Smooth muscle cell (in vitro differentiated cells): Measurements from ENCODE around the gene TSPAN18. TPM values are rescaled to one million over a fixed set of nuclear protein-coding genes. Genes with fewer than 3 reads are reported as not detected.

Experiments used
- DNase-seq: peaks from one replicate; lab custom pipeline; 2025; ENCODE audit not compliant: unreplicated experiment; lab: John Stamatoyannopoulos, UW
- H2AFZ ChIP-seq: fragments of 200-600 bp; sonication (generic); 2 replicates; pipeline ENCODE4 v1.6.0; 2016; ENCODE audit warnings: antibody characterized with exemption, low read depth, mild to moderate bottlenecking
- H3F3A ChIP-seq: fragments of 200-600 bp; sonication (generic); 2 replicates; pipeline ENCODE4 v1.6.0; 2017; ENCODE audit warnings: antibody characterized with exemption, low read depth
- H3K27ac ChIP-seq: fragments of 200-600 bp; sonication (generic); 2 replicates; pipeline ENCODE4 v1.5.1; 2016; ENCODE audit warnings: low read depth, mild to moderate bottlenecking
- H3K27me3 ChIP-seq: fragments of 200-600 bp; sonication (generic); 2 replicates; pipeline ENCODE4 v1.6.1; 2016; ENCODE audit warnings: low read depth, mild to moderate bottlenecking
- H3K36me3 ChIP-seq: fragments of 200-600 bp; sonication (generic); 2 replicates; pipeline ENCODE4 v1.5.1; 2016; ENCODE audit warnings: low read depth
- H3K4me1 ChIP-seq: fragments of 200-600 bp; sonication (generic); 2 replicates; pipeline ENCODE4 v1.5.1; 2016; ENCODE audit warnings: low read depth
- H3K4me2 ChIP-seq: fragments of 200-600 bp; sonication (generic); 2 replicates; pipeline ENCODE4 v1.6.0; 2016; ENCODE audit warnings: mild to moderate bottlenecking
- H3K4me3 ChIP-seq: fragments of 200-600 bp; sonication (generic); 2 replicates; pipeline ENCODE4 v1.5.1; 2016; ENCODE audit warnings: mild to moderate bottlenecking
- H3K79me2 ChIP-seq: fragments of 200-600 bp; sonication (generic); 2 replicates; pipeline ENCODE4 v1.6.0; 2016; ENCODE audit warnings: low read depth, mild to moderate bottlenecking
- H3K9ac ChIP-seq: fragments of 200-600 bp; sonication (generic); 2 replicates; pipeline ENCODE4 v1.6.0; 2016; ENCODE audit warnings: low read depth
- H3K9me3 ChIP-seq: fragments of 200-600 bp; sonication (generic); replicated peaks from 2 replicates; pipeline ENCODE4 v1.5.1; 2016; ENCODE audit warnings: low read depth
- H4K20me1 ChIP-seq: fragments of 200-600 bp; sonication (generic); 2 replicates; pipeline ENCODE4 v1.6.0; 2016; ENCODE audit warnings: low read depth
- WGBS: methylation state at CpG from one replicate; pipeline ENCODE4 v1.1.7; 2016; ENCODE audit warnings: low lambda C conversion rate; 5-methylcytosine and 5-hydroxymethylcytosine counted together
- polyA plus RNA-seq: library from polyadenylated mRNA; unstranded; fragments of >200 nt; fragmentation: Nextera tagmentation; extraction: Ambion mirVana; gene quantifications from 2 replicates; pipeline ENCODE4 v1.2.1, GENCODE V29; 2016
- total RNA-seq: library from RNA; depleted of rRNA; stranded (reverse); fragments of >200 nt; gene quantifications from 2 replicates; pipeline ENCODE4 v1.2.3, GENCODE V29; 2014
- TF ChIP-seq, protein P1 (sequence below): fragments of 200-600 bp; sonication (generic); IDR thresholded peaks from 2 replicates; pipeline ENCODE4 v1.5.1; 2017; ENCODE audit warnings: borderline replicate concordance, mild to moderate bottlenecking, antibody characterized with exemption; ENCODE audit not compliant: insufficient read depth, poor library complexity, severe bottlenecking

TSPAN18 gene
- total and polyA plus RNA-seq, 2 experiments from 2014 or later: 3.4 to 15.3 TPM

DNA sequence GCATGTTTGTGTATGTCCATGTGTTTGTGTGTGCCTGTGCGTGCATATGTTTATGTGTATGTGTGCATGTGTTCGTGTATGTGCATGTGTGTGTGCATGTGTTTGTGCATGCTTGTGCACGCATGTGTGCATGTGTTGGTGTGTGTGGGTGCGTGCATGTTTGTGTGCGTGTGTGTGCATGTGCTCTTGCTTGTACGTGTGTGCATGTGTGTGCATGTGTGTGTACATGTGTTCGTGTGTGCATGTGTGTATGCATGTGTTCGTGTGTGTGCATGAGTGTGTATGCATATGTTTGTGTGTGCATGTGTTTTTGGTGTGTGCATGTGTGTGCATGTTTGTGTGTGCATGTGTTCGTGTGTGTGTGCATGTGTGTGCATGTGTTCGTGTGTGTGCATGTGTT, 63.4 kb downstream of the TSPAN18 start:
- H3K4me1 ChIP-seq: peaks cover 8% of the 10 kb centered on the region
- H3K79me2 ChIP-seq: no peaks in the 10 kb centered on the region
- no peak overlapping the region for H3K4me3 ChIP-seq
- no peak overlapping the region for H3K4me2 ChIP-seq
- TF ChIP-seq, protein P1, sequence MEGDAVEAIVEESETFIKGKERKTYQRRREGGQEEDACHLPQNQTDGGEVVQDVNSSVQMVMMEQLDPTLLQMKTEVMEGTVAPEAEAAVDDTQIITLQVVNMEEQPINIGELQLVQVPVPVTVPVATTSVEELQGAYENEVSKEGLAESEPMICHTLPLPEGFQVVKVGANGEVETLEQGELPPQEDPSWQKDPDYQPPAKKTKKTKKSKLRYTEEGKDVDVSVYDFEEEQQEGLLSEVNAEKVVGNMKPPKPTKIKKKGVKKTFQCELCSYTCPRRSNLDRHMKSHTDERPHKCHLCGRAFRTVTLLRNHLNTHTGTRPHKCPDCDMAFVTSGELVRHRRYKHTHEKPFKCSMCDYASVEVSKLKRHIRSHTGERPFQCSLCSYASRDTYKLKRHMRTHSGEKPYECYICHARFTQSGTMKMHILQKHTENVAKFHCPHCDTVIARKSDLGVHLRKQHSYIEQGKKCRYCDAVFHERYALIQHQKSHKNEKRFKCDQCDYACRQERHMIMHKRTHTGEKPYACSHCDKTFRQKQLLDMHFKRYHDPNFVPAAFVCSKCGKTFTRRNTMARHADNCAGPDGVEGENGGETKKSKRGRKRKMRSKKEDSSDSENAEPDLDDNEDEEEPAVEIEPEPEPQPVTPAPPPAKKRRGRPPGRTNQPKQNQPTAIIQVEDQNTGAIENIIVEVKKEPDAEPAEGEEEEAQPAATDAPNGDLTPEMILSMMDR: no peak
- H3K36me3 ChIP-seq: no peaks in the 10 kb centered on the region
- WGBS: 93% methylated on average over 10 of the region's 10 CpGs
- no peak overlapping the region for H2AFZ ChIP-seq
- no peaks in the 10 kb centered on the region for H3K9me3 ChIP-seq
- H3K27ac ChIP-seq: no peak overlapping the region
- no peak for DNase-seq
- H4K20me1 ChIP-seq: no peaks in the 10 kb centered on the region
- H3K9ac ChIP-seq: no peak overlapping the region
- no peaks in the 10 kb centered on the region for H3F3A ChIP-seq
- H3K27me3 ChIP-seq: no peaks in the 10 kb centered on the region

DNA sequence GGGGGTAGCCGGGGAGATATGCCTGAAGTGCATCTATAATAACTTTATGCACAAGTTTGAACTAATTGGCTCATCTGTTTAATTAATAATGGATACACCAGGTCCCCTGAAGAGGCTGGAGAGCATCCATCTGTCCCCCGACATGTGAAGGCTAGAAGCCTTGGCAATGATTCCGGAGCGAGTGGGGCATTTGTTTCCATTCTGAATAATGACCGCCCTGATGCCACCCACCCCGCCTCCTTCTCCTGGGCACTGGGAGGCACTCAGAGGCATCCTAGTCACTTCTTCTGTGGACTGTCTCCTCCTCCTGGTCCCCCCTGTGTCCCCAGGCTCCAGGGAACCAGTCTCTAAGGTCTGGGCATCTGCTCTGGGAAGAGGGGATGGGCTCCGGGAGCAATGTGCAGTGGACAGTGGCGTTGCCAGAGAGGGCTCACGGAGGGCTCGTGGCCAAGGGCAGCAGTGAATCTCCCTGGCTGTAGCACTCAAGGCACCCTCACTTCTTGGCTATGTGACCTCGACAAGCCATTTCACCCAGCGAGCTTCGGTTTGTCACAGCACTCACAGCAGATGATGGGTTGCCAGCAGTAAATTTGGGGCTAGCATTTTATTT, 64.7 kb downstream of the TSPAN18 start:
- Histone ChIP-seq H3K9me3 (no peaks in the 10 kb centered on the region), H3K9ac (no peak overlapping the region), H3K79me2 (no peaks in the 10 kb centered on the region), H3K27me3 (no peaks in the 10 kb centered on the region), H3K4me3 (no peak overlapping the region), H2AFZ (no peak overlapping the region), H3K36me3 (no peaks in the 10 kb centered on the region), H3F3A (no peaks in the 10 kb centered on the region), H3K27ac (no peak overlapping the region), H4K20me1 (no peaks in the 10 kb centered on the region), H3K4me1 (no peaks in the 10 kb centered on the region), H3K4me2 (no peak overlapping the region)
- TF ChIP-seq, protein P1: no peak
- no peak for DNase-seq
- WGBS: 97% methylated on average over 13 of the region's 13 CpGs

GRCh38 chr11:44792171-44792570, 65.4 kb downstream of the TSPAN18 start:
- Histone ChIP-seq H3K79me2 (no peaks in the 10 kb centered on the region), H3K27me3 (no peaks in the 10 kb centered on the region), H3K4me2 (no peak overlapping the region), H3K27ac (no peak overlapping the region), H3F3A (no peaks in the 10 kb centered on the region), H3K4me1 (no peaks in the 10 kb centered on the region), H3K9me3 (no peaks in the 10 kb centered on the region), H3K36me3 (no peaks in the 10 kb centered on the region), H4K20me1 (no peaks in the 10 kb centered on the region), H3K4me3 (no peak overlapping the region), H3K9ac (no peak overlapping the region), H2AFZ (no peak overlapping the region)
- TF ChIP-seq, protein P1: no peak
- WGBS: 89% methylated on average over 8 of the region's 8 CpGs
- DNase-seq: no peak
